Endothelial cell of umbilical vein (primary cell): ENCODE data around the gene ZNF609.

Experiments
- EZH2 ChIP-seq: IDR thresholded peaks from 2 replicates; pipeline ENCODE4 v1.6.1; 2012; ENCODE audit warnings: borderline replicate concordance, low read depth, mild to moderate bottlenecking, moderate library complexity, low read length, inconsistent platforms; ENCODE audit not compliant: severe bottlenecking
- JUN ChIP-seq: IDR thresholded peaks from 2 replicates; pipeline ENCODE4 v1.6.1; 2011; ENCODE audit warnings: borderline replicate concordance, low read depth; ENCODE audit not compliant: insufficient read length, insufficient read depth
- MAX ChIP-seq: IDR thresholded peaks from 2 replicates; pipeline ENCODE4 v1.6.1; 2011; ENCODE audit not compliant: insufficient read depth, insufficient read length
- MYC ChIP-seq: IDR thresholded peaks from one replicate; pipeline ENCODE4 v1.6.1; 2011; ENCODE audit warnings: mild to moderate bottlenecking, low read depth, low read length
- POLR2A ChIP-seq: IDR thresholded peaks from 2 replicates; pipeline ENCODE4 v1.6.1; 2012; ENCODE audit warnings: low read depth, mild to moderate bottlenecking, control low read depth, low read length
- POLR2AphosphoS5 ChIP-seq: IDR thresholded peaks from 2 replicates; pipeline ENCODE4 v1.6.1; 2012; ENCODE audit warnings: low read depth, mild to moderate bottlenecking, control low read depth, low read length, moderate library complexity; ENCODE audit not compliant: insufficient read depth
- TF ChIP-seq, protein P1 (sequence below), 2 donors: IDR thresholded peaks; 1 replicate in 1 of 2; 2 replicates in 1 of 2; pipeline ENCODE4 v1.5.1; 2011; ENCODE audit warnings: low read length in 2 of 2, mild to moderate bottlenecking in 2 of 2, moderate library complexity in 2 of 2, control low read depth in 1 of 2, inconsistent platforms in 1 of 2, low read depth in 1 of 2; ENCODE audit not compliant: insufficient read depth in 1 of 2; ENCODE audit errors: extremely low read depth in 1 of 2

GRCh38 chr15:64580696-64581407 is 120.5 kb downstream of the ZNF609 start:
- TF ChIP-seq EZH2 (no peak), POLR2A (no peak), POLR2AphosphoS5 (no peak), MYC (no peak), MAX (no peak), JUN (no peak)
- TF ChIP-seq, protein P1, sequence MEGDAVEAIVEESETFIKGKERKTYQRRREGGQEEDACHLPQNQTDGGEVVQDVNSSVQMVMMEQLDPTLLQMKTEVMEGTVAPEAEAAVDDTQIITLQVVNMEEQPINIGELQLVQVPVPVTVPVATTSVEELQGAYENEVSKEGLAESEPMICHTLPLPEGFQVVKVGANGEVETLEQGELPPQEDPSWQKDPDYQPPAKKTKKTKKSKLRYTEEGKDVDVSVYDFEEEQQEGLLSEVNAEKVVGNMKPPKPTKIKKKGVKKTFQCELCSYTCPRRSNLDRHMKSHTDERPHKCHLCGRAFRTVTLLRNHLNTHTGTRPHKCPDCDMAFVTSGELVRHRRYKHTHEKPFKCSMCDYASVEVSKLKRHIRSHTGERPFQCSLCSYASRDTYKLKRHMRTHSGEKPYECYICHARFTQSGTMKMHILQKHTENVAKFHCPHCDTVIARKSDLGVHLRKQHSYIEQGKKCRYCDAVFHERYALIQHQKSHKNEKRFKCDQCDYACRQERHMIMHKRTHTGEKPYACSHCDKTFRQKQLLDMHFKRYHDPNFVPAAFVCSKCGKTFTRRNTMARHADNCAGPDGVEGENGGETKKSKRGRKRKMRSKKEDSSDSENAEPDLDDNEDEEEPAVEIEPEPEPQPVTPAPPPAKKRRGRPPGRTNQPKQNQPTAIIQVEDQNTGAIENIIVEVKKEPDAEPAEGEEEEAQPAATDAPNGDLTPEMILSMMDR (IDR thresholded peaks at IDR 0.05; ENCODE audit: extremely low read depth in 1 of 2, insufficient read depth in 1 of 2, low read depth in 1 of 2, low read length in 2 of 2): no peak
